ENCODE results near the gene FBRSL1.
"Not testable (repeated sequence)": the region's sequence is repeated elsewhere in the genome, so short reads cannot be mapped to it uniquely, and the experiment has no call there.

Gene FBRSL1

DNA sequence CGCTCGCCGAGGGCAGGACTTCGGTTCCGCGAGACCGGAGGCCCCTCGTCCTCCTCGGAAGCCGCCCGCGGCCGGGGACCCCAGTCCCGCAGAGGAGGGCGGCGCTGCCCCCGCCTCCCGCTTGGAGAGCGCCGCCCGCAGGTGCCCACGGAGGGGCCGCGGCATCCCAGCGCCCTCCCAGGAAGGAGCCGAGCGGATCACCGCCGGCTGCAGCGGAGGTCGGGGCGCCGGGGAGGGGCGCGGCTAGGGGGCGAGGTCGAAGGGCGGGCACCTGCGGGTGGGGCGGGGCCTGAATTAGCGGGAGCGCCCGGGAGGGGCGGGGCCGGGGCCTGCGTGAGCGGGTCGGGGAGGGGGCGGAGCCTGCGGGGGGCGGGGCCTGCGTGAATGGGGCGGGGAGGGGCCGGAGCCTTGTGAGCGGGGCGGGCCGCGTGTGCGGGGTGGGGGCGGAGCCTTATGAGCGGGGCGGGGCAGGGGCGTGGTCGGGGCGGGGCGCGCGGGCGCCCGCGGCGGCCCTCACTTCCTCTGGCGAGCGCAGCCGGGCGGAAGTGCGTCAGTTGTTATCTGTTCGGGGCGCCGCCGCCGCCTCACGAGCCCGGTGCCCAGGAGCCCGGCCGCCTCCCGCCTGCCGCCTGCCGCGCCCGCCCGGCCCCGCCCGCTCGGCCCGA lies at the start of gene FBRSL1:
Gene FBRSL1 (plus strand): TSS at position 550 of the 665 bp plus-strand sequence.
- DNase-seq (ENCODE audit: low read depth in 2 of 2), result peak; percentile 87 to 90

DNA sequence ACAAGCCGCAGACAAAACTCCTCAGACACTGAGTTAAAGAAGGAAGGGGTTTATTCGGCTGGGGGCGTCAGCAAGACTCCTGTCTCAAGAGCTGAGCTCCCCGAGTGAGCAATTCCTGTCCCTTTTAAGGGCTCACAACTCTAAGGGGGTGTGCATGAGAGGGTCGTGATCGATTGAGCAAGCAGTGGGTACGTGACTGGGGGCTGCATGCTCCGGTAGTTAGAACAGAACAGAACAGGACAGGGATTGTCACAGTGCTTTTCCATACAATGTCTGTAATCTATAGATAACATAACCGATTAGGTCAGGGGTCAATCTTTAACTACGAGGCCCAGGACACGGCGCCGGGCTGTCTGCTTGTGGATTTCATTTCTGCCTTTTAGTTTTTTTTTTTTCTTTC lies 49.5 kb upstream of the FBRSL1 start:
- DNase-seq (ENCODE audit: low read depth in 2 of 2), result not testable (repeated sequence)

DNA sequence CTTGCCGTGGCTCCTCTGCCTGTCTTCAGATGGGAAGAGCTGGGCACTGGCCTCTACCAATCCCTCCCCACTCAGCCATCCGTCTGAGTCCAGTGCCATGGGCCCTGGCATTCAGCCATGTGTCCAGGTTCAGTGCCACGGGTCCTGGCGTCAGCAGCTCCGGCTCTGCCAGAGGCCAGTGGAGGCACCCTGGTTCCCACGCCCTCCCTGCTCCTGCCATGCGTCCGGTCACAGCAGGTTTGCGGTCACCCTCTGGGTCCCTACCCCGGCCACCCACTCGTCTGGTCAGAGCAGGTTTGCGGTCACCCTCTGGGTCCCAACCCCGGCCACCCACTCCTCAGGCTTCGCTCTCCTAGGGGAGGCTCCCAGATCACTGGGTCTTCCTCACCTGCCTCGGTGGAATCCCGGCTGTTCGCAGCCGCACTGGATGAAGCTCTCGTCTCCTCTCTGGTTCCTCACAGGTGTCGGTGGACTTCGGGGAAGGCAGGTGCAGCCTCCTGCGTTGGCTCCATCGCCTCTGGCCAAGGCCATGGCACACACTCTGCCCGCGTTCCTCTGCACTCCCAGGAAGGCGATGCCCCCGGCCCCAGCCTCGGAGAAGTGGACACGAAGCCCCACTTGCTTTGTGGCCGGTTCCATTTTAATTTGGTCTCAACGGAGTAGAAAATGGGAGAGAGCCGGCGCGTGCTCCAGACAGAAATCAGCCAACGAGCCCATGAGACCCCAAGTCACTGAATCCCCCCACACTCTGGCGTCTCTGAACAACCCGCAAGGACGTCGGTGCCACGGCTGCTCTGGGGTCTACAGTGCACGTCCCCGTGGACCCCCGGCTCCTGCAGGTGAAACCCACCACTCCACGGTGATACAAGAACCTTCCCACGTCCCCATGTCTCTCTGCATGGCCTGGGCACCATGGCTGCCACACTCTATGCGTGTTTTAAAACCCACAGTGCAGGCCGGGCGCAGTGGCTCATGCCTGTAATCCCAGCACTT lies 47.8 kb upstream of the FBRSL1 start:
- DNase-seq (ENCODE audit: low read depth in 2 of 2), result no peak

DNA sequence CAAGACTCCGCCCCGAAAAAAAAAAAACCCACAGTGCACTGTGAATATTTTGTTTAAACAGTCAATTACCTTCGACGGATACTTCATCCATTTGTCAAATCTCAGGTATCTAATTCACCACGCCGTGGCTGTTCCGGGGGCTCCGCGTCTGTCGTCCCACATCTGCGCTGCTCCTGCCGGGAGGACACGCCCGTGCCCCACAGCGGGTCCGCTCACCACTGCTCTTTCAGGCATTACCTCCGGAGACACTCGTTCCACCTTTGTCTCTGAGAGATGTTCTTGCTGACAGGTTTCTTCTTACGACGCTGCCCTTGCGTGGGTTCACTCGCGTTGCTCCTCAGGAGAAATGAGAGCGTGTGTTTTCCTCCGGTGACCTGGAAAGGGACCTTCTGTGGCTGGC lies 46.9 kb upstream of the FBRSL1 start:
- DNase-seq (ENCODE audit: low read depth in 2 of 2), result no peak

DNA sequence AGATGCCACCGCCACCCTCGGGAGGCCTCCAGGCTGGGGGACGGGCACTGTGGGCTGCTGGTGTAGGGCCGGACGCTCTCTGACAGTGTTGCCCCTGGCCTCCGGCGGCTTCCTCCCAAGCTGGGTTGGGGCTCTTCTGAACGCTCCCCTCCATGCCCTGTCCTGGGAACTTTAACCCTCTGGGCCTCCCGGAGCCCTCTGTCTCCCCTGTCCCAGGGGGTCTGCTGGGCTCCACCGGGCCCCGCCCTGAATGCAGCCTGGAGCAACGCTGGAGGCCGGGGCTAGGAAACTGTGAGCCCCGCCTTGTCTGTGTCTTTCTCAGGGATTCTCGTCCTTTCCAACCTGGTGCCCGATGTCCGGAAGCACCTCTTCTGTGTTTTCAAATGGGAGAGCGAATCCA lies 45.7 kb upstream of the FBRSL1 start:
- DNase-seq (ENCODE audit: low read depth in 2 of 2), result no peak

DNA sequence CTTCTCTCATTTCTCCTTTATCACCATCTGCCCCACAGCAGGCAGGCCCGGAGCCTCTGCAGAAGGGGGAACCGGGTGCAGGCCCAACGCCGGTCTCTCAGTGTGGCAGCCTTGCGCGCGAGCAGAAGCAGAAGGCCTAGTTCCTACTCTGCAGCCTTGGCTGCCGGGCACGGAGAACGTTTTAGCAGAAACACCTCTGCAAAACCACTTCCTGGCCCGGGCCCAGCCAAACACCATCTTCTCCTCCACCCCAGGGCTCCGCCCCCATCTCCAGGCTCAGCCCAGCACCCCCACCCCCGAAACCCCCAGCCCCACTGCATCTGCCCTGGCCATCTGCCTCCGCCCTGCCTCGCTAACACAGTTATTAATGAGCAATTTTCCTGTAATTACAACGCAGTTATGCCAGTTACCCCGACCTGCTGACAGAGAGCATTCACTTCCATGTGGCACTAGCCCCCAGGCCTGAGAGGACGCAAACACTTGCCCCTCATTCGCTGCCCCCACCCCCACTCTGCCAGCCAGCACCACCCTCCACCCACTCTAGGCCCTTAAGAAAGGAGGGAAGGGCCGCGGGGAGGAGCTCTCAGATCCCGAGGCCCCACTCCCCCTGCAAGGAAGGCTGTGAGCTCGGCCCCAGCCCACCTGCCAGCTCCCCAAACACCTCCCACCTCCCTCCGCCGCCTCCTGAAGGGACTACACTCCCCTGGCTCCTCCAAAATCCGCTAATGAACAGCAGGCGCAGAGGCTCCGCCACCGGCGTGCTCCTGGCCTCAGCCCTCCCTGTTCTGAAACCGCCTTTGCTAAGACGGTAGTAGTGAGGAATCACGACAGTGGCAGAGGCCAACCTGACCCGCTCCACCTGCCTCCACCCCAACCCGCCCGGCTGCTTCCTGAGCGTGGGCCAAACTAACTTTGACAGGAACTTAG lies 44.7 kb upstream of the FBRSL1 start:
- peak; percentile 50 to 63 for DNase-seq (ENCODE audit: low read depth in 2 of 2)

DNA sequence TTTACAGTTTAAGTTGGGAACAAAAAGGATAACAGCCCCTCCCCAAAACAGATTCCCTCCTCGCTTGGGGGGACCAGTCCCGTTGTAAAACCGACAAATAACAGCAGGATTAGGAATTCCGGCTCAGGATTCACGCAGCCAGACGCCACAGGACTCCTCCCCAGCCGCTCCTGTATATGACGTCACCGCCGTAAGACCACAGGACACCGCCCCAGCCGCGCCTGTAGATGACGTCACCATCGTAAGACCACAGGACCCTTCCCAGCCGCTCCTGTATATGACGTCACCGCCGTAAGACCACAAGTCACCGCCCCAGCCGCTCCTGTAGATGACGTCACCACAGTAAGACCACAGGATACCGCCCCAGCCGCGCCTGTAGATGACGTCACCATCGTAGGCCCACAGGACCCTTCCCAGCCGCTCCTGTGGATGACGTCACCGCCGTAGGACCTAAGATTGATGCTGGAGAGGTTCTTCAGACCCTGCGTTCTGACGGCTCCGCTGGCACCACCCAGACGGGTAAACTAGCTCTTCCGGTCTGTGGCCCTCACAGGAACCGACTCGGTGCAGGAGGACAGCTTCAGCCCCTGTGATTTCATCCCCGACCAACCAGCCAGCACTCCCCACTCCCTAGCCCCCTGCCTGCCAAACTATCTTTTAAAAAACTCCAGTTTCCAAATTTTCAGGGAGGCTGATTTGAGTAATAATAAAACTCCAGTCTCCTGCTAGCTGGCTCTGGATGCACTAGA lies 43.9 kb upstream of the FBRSL1 start:
- DNase-seq (ENCODE audit: low read depth in 2 of 2), result peak; percentile 20 to 39

DNA sequence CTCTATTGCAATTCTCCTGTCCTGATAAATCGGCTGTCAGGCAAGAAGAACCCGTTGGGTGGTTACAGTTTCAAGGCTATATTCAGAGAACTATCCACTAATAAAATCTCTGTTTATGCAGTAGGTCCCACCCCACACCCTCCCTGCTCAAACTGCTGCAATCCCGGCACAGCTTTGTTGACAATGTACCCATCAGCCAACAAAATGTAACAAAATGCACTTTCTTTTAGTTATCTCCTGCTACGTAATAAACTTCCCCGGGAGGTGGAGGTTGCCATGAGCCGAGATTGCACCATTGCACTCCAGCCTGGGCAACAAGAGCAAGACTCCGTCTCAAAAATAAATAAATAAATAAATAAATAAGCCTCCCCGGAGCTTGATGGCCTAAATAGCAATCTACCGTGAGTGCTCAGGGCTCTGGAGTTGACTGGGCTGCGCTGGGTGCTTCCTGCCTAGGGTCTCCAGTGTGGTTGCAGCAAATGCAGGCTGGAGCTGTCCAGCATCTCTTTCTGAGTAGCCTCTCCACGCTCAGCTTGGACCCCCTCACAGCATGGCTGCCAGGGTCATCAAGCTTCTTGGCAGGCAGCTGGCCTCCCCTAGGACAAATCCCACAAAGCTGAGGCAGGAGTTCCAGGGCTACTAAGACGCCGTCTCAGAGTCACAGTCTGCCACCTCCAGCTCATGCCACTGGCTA lies 43.2 kb upstream of the FBRSL1 start:
- no peak for DNase-seq (ENCODE audit: low read depth in 2 of 2)

DNA sequence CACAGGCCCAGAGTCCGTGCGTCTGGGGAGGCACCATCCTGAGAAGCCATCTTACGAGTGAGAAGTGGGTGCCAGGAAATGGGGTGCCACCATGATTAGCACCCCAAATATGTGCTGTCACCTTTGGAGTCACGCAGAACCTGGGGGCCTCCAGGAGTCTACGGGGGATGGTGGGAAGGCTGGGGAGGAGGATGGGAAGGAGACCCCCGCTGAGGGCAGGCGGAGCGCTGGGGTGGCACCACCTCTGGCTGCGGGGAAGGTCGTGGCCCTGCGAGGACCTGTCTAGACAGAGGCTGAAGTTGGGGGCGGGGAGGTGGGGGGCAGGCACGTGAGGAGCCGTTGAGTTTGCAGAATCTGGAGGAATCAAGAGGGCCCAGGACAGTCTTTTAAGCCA lies 42.6 kb upstream of the FBRSL1 start:
- DNase-seq (ENCODE audit: low read depth in 2 of 2), result no peak

DNA sequence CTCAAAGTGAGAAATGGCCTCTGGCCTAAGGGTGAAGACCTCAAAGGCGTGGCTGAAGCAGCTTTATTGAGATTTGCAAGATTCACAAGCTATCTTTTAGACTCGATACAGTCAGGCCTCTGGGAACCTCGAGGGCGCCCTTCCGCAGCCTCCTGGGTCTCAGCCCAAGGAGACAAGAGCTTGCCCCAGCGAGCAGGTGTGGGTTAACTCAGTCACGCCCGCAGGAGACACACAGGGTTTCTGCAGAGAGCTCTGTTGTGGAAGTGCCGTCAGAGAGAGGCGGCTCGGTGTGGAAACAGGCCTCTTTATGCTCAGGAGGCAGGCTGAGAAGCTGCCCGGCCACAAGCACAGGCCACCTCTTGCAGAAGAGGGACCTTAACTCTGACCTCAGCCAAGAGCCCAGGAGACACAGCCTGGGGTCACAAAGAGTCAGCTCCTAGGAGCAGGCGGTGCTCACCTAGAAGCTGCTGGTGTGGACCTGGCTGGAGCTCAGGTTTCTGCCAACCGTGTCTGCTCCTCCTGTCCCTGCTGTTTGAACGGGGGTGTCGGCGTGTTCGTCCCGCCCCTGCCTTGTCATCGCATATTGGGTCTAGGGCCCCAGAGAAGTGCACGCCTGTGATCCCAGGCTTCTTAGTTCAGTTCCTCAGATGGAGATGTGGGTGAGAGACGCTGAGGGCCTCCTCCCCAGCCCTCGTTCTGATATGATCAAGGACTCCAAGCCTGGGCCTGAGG lies 42.1 kb upstream of the FBRSL1 start:
- DNase-seq (ENCODE audit: low read depth in 2 of 2), result no peak

DNA sequence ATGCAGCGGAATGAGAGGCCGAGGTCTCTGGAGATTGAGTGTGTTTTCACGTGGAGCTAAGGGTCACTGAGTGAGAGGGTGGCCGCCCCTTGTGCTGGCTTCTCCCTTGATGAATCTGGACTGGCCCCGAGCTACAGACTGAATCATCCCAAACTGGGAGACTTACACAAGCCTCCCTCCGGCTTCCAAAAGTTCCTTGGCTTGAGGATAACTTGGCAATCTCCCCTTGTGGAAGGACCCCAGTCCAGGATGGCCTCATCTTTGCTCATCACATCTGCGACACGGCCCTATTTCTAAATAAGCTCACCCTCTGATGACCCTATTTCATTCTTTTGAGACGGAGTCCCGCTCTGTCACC lies 41.5 kb upstream of the FBRSL1 start:
- DNase-seq (ENCODE audit: low read depth in 2 of 2), result no peak

DNA sequence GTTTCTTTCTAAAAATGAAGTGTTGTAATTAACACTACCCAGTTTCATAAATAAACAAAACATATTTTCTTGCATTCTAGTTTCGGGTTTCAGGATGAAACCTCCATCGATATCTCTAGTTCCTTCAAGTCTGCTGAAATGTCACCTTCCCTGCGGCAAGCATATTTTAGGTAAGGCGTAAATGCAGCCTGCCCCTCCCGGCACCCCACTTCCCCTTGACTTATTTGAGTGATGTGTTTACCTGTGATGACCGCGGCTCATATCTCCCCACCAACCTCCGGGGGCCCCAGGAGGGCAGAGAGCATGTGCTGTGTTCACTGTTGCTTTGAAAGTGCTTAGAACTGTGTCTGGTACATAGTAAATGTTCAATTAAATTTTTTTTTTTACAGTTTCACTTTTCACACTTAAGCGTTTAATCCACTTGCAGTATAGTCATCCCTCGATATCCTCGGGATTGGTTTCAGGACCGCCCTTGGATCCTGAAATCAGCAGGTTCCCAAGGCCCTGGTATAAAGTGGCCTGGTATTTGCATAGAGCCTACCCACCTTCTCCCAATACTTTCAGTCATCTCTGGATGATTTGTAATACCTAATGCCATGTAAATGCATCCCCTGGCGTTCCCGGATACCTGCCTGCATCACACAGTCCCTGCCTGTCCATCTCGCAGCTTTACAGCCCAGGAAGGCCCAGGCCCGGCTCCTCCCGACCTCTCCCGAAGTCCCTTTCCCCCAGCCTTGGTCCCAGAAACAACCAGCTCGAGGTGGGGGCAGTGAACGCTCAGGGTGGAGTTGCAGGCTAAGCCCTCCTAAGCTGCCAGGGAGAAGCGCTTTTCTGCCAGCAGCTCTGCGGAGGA lies 40.2 kb upstream of the FBRSL1 start:
- no peak for DNase-seq (ENCODE audit: low read depth in 2 of 2)

DNA sequence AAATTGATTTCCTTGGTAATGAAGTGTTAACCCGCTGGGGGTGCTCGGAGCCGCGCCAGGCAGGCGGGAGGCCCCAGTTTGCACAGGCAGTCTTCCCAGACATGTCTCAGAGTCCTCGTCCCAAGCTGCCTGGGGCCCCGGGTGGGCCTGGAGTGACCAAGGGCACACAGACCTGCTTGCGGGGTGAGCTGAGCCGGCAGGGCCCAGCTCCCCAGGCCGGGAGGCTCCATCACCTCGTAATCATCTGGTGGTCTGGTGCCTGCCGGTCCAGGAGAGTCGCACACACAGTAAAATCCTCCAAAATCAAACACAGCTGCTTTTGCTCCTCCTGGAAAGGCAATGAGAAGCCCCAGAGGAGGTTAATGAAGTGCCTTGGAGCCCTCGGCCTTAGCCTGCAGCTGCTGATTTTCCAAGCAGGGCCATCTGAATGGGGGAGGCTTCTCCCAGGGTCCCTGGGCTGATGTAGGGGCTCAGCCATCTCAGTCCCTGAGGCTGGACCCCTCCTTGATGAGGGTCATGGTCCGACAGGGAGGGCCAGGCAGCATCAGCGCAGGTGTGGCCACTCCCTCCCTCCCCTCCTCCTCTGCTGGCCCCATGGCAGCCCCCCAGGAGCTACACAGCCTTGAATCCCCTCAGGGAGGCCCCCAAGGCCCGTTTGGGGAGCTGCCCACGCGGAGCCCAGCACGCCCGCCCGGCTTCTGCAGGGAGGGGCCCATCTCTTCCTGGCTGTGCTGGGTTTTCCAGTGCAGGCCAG lies 39.4 kb upstream of the FBRSL1 start:
- DNase-seq (ENCODE audit: low read depth in 2 of 2), result no peak

DNA sequence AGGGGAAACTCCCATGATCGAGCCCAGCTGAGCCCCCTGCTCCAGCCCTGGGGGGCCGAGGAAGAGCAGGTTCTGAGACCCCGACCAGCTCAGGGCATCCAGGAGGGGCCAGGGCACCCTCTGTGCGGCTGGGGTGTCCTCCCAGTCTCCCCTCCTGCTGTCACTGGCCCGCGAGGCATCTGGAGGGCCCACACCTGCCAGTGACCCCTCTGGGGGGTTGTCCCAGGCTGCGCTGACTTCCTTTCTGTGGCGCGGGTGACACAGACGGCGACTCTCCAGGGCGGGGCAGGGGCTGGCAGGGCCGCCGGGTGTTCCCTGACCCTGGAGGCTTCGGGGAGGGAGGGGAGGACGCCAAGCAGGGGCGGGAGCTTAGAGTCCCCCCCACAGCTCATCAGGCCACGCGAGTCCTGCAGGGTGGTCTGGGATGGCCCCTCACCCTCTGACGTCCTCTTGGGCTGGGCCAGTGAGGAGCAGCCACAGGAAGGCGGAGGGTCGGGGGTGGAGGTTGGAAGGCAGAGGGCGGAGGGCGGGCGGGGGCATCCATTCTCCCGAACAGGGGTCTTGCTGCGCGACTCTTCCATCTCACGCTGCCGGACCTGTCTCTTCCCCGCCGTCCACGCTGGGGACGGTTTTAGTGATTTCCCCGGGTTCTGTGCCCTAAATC lies 38.6 kb upstream of the FBRSL1 start:
- no peak for DNase-seq (ENCODE audit: low read depth in 2 of 2)

DNA sequence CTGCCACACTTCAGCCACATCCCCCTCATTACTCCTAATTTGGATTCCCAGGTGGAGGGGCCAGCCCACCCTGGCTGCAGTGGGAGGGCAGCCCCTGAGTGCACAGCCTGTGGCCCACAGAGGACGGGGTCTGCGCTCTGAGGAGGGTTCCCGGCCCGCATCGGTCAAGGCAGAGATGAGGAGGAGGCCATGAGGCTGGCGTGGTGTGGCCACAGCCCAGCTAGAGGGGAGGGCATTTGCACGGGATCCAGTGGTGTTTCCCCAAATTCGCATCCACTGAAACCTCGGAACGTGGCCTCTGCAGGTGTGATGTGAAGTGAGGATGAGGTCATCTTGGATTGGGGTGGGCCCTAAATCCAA lies 38.1 kb upstream of the FBRSL1 start:
- DNase-seq (ENCODE audit: low read depth in 2 of 2), result no peak

DNA sequence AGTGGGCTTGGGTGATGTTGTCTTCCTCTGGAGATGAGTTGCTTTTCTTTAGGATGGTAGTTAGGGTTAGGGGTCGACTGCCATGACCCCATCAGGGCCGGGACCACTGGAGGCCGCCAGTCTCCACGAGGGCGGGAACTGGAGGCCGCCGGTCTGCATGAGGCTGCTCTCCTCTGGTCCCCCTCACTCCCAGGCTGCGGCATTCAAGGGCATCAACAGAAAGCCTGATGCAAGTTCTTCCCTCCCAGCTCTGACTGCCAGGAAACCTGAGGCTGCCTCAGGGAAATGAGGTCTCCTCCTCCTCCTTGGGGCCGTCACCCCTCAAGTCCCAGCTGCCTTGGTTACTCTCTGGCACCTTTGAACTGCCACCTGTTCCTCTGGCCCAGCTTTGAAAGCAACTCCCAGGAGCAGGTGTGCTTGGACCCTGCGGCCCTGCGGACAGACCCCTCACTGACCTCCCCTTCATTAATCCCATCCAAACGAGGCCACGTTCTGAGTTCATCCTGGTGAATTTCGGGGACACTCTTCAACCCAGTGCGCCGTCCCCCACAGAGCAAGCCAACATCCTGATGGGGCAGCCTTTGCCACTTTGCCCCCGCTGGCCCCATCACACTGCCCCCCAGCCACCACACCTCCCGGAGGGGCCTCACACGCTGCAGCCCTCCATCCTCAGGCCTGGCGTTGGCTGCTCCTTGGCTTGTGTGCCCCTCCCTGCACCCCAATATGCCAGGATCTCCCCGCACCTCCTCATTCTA lies 37.2 kb upstream of the FBRSL1 start:
- DNase-seq (ENCODE audit: low read depth in 2 of 2), result no peak
